ENCODE data around the gene THSD7B. TPM values are rescaled to one million over a fixed set of nuclear protein-coding genes. Genes with fewer than 3 reads are reported as not detected.
"Not testable (repeated sequence)": the region's sequence is repeated elsewhere in the genome, so short reads cannot be mapped to it uniquely, and the experiment has no call there.

THSD7B gene
- polyA plus RNA-seq, 1 donor: 5.4 TPM

GRCh38 chr2:137039482-137040152 is 274.3 kb downstream of the THSD7B start:
- DNase-seq: no peak

- DNase-seq: no peak
Measured at GRCh38 chr2:137047369-137047768, 282.0 kb downstream of the THSD7B start.

DNA sequence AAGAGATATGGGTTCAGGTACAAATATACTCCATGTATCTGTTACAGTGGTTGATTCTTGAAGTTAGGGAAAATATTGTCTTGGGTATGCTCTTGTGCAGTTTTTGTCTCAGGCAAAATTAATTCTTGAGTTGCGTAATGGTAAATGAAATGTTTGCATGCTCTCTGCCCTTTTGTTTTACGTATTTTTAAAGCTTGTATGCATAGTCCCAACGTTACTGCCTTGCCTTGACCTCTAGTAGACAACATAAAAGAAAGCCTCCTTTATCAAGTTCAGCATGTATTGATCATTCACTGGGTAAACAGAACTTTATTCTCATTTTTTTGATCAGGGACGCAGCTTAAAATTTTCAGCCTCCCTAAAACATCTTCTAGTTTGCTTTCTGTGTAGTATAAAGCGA is 283.1 kb downstream of the THSD7B start:
- no peak for DNase-seq

- no peak for DNase-seq
Measured at GRCh38 chr2:137049518-137049917, 284.2 kb downstream of the THSD7B start.

DNA sequence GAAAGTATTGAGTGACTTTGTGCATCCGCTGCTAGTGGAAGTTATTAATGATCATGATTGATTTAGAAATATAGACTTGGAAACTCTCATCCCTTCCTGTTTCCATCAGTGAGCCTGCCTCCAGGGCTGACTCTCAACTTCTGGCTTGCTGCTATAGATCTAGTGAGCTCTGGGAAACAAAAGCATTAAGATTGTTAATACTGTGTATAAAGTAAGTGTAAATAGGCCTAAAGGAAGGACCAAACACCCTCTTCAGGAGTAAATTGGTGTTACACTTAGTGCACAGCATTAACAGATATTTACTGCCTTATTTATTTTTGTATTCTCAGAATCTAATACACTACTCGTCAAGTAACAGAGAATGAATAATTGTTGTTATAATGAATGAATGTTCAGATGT is 285.6 kb downstream of the THSD7B start:
- no peak for DNase-seq

DNA sequence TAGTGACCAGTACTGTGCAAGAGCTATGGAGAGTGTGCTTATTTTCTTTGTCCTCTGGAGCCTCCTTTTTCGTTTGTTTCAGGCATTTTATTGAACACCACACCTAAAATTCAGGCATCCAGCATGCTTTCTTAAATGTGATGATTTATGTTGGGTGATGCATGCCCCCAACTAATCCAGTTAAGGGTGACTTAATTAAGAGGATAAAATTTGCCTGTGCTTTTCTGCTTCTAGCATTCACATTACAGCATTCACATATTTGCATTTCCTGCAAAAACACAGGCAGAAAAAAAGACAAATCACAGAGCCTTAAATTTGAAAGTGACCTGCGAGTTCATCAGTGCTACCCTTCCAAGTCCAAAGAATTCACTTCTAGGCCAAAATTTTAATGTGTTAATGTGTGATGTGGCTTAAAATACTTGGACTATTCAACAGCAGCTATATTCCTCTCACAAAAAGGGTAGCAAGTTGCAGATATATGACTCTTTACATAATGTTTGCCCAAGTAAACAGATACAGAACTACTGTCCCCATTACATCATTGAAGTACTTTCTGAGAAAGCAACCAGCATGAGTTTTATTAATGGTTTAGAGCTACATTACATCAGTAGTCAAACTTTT is 286.5 kb downstream of the THSD7B start:
- DNase-seq: peak; percentile 19

GRCh38 chr2:137056704-137057103 is 291.4 kb downstream of the THSD7B start:
- no peak for DNase-seq

DNA sequence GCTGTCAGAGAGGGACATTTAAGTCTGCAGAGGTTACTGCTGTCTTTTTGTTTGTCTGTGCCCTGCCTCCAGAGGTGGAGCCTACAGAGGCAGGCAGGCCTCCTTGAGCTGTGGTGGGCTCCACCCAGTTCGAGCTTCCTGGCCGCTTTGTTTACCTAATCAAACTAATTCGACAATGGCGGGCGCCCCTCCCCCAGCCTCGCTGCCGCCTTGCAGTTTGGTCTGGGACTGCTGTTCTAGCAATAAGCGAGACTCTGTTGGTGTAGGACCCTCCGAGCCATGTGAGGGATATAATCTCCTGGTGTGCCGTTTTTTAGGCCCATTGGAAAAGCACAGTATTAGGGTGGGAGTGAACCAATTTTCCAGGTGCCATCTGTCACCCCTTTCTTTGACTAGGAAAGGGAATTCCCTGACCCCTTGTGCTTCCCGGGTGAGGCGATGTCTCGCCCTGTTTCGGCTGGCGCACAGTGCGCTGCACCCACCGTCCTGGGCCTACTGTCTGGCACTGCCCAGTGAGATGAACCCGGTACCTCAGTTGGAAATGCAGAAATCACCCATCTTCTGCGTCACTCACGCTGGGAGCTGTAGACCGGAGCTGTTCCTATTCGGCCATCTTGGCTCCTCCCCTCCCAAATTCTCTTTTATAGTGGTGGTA is 310.9 kb downstream of the THSD7B start:
- DNase-seq: not testable (repeated sequence)

- no peak for DNase-seq
Measured at GRCh38 chr2:137091704-137092103, 326.4 kb downstream of the THSD7B start.

GRCh38 chr2:137093116-137093515 is 327.8 kb downstream of the THSD7B start:
- no peak for DNase-seq

DNA sequence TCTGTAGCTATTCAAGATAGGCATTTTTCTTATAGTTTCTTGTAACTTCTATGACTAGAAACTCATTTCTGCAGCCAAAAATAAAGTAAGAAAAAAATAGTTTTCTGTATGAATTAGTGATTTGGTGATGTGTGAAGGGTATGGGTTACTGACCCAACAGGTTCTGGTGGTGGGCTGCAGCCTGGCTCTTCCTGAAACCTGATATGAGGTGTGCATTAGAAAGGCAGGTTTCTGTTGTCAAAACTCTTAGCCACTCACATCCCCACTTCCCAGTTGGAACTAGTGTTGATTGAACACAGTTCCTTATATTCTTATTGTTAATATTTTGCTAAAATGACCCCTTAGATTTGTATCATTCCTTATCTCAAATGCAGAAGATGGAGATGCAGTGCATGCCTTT is 330.8 kb downstream of the THSD7B start:
- no peak for DNase-seq

GRCh38 chr2:137096693-137097092 is 331.3 kb downstream of the THSD7B start:
- no peak for DNase-seq

- not testable (repeated sequence) for DNase-seq
Measured at GRCh38 chr2:137101814-137102213, 336.5 kb downstream of the THSD7B start.

DNA sequence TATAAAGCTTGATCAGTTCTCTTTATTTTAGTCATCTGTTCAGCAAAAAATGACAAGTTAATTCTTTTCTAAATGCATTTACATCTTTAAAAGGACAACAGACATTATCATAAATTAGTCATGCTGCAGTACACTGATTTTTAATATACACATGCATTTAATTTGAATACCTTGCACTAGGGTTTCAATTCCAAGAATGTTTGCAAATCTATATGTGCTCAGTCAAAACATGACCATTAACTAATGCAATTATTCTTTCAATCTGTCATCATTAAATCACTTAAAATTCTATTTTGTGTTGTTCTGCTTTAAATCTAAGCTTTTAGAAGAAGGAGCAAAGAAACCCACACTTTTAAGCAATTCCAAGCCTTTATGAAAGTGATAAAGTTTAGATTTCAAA is 342.6 kb downstream of the THSD7B start:
- DNase-seq: no peak

- DNase-seq: peak; percentile 7
Measured at GRCh38 chr2:137111896-137112295, 346.6 kb downstream of the THSD7B start.

GRCh38 chr2:137115081-137115794 is 349.9 kb downstream of the THSD7B start:
- no peak for DNase-seq

DNA sequence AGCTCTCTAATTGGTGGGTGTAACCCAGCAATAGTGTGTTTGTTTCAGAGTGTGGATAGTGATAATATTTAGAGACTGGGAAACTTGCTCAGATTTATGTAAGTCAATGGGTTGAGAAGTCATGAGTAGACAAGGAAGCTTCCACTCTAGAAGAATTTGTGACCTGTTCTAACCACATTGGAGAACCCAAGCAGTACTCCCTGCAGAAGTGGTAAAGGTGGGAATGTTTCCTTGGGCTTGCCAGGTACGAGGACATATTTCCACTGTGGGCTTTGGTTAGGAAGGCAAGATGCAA is 350.4 kb downstream of the THSD7B start:
- DNase-seq: no peak

GRCh38 chr2:137117385-137117784 is 352.0 kb downstream of the THSD7B start:
- DNase-seq: no peak

DNA sequence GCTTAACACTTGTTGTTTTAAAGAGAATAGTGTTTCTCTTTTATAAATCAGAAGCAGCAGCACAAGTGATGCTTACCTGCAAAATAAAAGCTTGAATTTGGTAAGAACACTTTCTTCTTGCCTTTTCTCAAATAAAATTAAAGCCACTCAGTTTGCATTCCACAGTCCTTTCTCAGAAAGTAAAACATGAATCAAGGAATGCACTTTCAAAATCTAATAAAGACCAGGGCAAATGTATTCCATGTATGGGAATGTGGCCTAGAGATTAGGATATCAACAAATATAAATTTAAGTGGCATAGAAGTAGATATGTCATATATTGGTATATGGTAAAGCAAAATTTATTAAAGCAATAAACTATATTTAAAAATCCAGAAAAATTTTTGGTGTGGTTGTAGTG is 352.8 kb downstream of the THSD7B start:
- no peak for DNase-seq

GRCh38 chr2:137123226-137123625 is 357.9 kb downstream of the THSD7B start:
- DNase-seq: no peak

DNA sequence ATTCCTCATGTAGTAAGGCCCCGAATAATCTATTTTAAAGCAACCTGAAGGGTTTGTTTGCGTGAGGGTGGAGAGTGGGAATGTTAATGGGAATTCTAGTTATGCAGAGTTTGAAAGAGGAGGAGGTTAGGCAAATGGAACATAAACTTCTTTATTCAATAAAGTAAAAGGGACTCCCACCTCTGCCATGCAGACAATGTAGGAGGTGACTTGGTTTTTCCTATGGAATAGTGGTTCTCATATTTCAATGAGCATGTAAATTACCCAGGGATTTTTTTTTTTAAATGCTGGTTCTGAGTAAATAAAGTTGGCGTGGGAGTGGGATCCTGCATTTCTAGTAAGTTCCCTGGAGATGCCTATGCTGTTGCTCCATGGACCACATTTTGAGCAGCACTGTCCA is 367.9 kb downstream of the THSD7B start:
- DNase-seq: peak; percentile 14

GRCh38 chr2:137138263-137138662 is 372.9 kb downstream of the THSD7B start:
- DNase-seq: no peak

DNA sequence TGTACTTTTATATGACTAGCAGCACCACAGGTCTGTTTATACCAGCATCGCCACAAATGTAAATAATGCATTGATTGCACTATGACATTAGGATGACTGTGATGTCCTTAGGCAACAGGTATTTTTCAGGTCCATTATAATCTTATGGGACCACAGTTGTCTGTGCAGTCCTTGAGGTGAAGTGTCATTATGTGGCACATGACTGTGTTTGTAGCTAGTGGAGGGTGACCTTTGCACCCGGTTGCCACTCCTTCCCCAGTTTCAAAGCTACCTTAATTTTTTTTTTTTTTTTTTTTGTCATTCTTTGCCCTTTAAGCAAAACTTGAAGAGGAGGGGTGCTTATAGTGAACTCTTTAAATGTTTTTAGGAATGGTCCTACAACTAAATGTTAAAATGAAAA is 386.4 kb downstream of the THSD7B start:
- no peak for DNase-seq

Measured in left kidney (tissue), 2 donors.